ENCODE data around the gene INTS1.
A peak's percentile ranks its signal among the peaks of the same experiment; 100 is the strongest.
"Not testable (repeated sequence)": the region's sequence is repeated elsewhere in the genome, so short reads cannot be mapped to it uniquely, and the experiment has no call there.

Gene INTS1

DNA sequence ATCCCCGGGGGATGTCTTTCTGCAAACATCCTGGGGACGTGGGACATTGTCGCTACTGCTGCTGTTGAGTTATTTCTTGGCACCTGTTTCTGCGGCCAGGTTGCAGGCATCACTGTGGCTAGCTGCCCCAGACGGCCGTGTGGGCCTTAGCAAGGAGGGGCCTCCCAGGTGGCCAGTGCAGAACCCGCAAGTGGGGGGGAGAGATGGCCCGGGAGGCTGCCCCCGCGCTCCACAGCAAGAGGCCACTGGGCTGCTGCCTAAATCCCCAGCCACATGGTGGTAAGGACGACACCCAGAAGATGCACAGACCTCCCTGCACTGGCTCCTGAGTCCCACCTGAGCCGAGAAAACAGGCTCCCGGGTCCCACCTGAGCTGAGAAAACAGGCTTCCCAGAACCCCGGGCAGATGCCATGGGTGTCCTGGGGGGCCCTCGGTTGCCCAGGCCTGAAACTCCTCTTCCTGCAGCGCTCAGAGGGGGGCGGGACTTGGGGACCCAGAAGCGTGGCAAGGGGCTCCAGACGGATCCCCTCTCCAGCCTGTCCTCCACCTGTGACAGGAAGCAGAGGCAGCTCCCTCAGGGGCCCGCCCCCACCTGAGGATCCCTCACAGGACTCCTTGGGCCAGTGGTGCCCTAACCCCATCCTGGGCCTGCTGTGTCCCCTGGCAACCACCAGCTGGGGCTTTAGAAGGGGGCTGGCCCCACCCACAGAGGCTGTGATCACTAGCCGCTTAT lies 25.4 kb upstream of the INTS1 start:
- DNase-seq: no peak

DNA sequence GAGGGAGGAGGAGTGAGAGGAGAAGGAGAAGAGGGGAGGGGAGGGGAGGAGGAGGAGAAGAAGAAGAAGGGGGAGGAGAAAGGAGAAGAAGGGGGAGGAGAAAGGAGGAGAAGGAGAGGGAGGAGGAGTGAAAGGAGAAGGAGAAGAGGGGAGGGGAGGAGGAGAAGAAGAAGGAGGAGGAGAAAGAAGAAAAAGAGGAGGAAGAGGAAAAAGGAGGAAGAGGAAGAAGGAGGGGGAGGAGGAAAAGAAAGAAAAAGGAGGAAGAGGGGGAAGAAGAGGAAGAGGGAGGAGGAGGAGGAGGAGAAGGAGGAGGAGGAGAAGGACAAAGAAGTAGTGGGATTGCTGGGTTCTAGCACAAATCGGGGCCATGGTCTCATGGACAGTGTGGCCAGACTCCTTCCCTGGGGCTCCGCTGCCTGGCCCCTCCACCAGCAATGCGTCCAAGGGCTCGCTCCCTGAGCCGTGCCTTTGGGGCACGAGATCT lies 22.1 kb upstream of the INTS1 start:
- no peak for DNase-seq

DNA sequence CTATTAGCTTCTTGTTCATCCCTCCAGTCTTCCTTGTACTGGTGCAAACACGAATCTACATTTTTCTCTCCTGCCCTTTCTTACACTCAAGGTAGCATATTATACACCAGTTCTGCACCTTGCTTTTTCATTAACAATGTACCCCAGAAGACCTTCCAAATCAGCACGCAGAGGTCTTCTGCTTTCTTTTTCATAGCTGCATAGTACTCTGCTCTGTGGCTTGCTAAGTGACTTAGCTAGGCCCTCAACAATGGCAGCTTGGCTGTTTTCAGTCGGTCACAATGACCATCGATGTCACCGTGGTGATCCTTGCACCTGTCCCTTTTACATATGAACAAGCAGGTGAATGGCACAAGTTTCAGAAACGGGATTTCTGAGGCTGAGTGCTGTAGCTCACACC lies 21.2 kb upstream of the INTS1 start:
- DNase-seq: no peak

DNA sequence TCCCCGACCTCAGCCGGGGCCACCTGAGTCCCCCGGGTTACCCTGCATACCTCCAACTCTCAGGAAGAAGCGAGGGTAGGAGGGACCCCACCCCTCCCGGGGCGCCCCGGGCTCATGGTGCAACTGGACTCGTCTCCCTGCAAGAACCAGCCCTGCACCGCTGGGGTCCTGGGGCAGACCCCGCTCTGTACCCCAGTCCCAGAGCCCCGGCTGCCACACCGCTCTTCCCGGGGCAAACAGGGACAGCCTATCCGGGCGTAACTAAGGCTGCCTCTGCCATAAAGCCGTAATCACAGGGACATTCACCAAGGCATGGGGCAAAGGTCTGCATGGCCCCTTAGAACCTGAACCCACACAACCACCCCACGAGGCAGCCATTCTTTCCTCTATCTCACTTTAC lies 19.7 kb upstream of the INTS1 start:
- no peak for DNase-seq

DNA sequence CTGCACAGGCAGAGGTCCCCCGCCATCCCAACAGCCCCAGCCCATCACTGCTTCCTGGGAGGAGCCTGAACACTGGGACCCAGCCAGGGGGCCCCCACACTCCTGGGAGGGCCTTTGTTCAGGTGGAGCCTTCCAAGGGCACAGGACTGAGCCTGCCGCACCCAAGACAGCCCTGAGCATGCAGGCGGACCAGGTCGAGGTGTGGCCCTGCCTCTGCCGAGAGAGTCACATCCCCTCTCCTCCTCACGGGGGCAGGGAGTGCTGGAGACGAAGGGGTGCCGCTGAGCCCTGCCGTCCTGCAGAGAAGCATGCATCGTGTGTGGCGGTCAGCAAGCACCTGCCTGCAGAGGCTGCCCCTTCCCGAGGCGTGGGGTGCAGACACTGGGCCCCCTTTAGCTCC lies 19.0 kb upstream of the INTS1 start:
- DNase-seq: no peak

DNA sequence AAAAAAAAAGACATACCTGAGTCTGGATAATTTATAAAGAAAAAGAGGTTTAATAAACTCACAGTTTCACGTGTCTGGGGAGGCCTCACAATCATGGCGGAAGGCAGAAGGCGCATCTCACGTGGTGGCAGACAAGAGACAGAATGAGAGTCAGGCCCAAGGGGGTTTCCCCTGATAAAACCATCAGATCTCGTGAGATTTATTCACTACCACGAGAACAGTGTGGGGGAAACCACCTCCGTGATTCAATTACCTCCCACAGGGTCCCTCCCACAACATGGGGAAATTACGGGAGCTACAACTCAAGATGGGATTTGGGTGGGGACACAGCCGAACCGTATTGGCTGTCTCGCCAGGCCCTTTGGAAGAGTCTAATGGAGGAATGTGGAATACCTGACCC lies 17.3 kb upstream of the INTS1 start:
- no peak for DNase-seq

DNA sequence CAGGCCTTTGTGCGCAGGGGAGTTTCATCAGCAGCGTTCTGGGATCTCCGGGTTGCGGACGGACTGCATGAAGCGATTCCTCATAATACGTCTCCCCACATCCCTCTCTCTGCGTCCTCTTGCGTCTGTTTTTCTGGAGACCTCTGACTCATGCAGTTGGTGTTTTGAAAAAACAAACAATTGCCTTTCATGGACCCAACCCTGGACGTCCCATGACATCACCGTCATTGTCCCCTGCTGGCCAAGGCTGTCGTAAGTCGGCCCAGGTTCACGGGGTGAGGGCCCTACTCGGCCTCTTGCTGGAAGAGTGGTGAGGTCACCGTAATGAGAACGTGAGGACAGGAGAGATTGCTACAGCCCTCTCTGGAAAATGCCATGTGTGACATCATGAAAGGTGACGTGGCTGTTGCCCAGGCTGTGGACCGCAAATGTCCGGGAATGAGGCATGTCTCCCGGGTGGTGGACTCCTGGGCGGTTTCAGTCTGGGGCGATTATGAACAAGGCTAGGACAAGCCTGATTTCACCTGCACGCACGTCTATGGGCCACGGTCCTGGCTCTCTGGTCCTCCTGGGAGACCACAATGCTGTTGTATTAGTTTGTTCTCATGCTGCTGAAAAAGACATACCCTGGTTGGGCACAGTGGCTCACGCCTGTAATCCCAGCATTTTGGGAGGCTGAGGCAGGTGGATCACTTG lies 16.5 kb upstream of the INTS1 start:
- no peak for DNase-seq

DNA sequence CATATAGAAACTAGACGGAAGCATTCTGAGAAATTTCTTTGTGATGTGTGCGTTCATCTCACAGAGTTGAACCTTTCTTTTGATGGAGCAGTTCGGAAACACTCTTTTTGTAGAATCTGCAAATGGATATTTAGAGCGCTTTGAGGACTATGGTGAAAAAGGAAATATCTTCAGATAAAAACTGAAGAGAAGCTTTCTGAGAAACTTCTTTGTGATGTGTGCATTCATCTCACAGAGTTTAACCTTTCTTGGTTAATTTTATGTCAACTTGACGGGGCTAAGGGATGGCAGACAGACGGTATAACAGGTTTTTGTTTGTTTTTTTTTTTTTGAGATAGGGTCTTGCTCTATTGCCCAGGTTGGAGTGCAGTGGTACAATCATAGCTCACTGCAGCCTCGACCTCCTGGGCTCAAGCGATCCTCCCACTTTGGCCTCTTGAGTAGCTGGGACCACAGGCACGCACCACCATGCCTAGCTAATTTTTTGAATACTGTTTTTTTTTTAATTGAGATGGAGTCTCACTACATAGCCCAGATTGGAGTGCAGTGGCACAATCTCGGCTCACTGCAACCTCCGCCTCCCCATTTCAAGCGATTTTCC lies 15.2 kb upstream of the INTS1 start:
- DNase-seq: not testable (repeated sequence)

DNA sequence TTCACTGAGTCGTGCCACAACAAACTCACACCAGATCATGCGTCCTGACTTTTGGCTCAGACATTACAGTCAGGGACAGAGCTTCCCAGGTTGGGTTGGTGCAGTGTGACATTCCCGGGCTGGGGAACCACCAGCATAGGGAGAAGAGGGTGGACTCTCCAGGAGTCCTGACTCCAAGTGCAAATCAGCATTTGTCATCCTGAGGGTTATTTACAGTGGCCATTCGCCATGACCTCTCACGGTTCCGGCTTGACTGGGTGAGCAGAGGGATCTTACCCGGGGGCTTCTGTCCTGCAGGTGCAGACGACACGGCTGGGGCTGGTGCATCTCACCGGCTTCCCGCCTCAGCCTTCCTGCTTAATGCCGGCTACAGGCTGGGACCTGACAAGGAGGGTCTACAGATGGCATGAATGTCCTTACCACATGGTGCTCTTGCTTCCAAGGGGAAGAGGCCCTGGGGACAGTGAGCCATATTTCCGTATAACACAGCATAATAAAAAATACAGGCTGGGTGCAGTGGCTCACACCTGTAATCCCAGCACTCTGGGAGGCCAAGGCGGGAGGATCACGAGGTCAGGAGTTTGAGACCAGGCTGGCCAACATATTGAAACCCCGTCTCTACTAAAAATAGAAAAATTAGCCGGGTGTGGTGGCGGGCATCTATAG lies 12.5 kb upstream of the INTS1 start:
- no peak for DNase-seq

DNA sequence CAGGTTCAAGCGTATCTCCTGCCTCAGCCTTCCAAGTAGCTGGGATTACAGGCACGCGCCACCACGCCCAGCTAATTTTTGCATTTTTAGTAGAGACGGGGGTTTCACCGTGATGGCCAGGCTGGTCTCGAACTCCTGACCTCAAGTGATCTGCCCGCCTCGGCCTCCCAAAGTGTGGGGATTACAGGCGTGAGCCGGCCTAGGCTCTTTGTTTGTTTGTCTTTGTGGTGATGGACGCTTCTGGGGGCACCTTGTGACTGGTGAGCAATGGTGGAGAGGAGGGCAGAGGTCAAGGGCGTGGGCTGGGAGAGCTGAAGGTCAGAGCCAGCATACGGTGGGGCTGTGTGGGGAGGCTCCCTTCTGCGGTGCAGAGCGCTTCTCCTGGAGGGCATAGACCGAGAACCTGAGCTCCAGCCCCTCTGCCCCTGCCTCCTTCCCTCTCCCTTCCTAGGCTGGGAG lies 11.3 kb upstream of the INTS1 start:
- DNase-seq: not testable (repeated sequence)

DNA sequence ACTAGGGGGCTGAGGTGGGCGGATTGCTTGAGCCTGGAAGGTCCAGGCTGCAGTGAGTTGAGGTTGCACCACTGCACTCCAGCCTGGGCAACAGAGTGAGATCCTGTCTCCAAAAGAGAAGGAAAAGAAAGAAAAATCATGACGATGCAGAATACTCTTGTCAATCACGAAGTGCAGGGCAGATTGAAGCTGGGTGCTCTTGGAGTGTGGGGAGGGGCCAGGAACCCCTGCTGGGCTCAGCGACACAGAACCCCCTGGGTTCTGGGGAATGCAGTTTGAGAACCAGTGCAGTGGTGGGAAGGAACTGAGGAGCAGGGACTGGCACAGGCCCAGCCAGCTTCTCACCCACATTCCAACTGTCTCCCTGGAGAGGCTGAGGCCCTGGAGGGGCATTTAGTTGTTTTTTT lies 10.8 kb upstream of the INTS1 start:
- no peak for DNase-seq

DNA sequence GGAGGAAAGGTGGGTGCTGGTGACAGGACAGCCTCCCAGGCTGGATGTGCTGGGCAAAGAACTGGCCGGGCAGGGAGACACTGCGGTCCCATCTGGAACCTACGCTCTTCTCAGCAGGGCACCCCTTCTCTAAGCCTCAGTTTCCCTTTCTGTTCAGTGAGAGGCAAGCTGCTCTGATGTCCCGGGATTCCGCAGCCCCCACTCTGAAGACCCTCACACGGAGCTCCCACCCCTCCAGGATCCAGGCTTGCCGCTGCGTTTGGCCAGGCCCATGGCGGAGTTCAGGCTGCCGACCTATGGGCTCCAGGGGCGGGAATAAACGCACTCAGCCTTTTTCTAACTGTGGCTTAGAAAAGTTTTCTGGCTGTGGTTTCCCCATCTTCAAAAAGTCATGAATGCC lies 10.2 kb upstream of the INTS1 start:
- DNase-seq: no peak

DNA sequence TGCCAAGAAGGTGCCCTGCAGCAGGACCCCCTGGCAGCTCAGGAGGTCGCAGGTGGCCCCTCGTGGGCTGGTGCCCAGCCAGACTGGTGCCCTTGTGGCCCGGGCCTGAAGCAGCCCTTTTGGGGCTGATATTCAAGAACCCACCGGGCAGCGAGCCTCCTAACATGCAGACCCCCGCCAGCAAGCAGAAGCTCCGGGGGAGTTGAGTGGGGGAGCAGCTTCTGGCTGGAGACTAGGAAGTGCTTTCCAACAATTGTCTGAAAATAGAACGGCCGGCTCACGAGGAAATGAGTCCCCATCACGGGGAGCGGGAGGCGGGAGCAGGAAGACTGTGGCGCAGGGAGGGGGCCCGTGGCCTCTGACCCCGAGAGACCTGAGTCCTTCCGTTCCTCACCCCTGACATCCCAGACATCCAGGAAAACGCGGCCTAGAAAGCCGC lies 9.5 kb upstream of the INTS1 start:
- DNase-seq: no peak

DNA sequence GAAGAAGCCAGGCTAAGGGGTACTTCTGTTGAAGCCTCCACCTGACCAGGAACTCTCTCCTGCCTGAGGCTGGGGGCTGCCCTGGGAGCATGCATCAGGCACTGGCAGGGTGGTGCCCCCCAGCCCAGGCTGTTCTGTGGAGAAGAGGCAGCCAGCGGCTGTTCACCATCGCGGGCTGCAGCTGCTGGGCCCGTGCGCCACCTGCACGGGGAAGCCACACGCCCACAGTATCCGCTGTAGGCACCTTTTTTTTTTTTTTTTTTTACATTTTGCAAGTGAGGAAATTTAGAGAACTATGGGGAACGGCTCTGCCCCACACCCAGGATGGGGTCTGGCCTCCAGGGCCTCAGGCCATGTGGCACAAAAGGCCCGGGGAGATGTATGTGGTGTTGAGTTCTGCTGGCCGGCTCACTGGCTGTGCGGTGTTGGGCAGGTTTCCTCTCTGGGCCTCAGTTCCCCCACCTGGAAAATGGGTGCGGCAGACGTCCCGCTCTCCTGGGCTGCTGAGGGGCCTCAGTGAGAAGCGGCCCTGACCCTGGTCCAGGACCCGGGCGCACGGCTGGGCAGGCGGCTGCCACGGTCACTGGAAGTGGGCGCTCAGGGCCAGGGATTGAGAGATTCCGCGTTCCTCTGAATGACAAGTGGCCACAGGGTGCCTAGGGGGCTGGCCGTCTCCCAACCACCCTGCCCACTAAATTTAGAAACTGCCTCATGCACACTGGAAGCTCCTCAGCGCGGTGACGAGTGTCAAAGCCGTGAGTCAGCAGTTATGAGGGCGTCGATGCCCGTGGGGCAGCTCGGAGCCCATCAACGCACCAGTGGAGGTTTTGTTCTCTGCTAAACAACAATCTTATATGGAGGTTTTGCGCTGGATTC lies 8.8 kb upstream of the INTS1 start:
- no peak for DNase-seq

DNA sequence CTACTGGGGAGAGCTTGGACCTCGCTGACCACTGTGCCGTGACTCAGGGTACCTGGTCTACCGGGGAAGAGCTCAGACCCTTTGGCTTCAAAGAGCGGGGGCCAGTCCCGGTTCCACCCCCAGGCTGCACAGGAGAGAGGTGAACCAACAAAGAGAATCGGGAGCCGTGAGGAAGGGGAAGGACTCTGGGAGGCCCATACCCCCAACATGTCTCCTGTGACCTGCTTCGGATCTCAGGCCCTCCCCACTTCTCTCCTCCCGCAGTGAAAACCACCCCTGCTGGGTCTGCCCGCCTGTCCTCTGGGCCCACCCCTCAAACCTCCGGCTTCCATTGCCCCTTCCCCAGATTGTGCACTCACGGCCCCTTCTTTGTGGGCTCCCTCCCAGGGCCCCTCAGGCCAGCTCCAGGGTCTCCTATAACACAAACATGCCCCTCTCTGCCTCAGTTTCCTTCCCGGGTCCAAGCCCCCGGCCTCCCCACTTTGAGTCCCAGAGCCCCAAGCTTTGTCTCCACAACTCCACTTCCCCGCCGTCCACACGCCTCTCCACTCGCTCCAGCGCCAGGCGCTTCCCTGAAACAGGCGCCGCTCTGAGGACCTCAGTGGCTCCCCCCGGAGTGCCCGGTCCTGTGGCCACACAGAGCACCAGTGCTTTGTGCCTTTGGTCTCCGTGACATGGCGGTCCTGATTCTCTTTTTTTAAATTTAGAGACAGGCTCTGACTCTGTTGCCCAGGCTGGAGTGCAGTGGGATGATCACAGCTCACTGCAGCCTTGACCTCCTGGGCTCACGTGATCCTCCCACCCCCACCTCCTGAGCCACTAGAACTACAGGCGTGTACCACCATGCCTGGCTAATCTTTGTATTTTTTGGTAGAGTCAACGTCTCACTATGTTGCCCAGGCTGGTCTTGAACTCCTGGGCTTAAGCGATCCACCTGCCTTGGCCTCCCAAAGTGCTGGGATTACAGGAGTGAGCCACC lies 7.5 kb upstream of the INTS1 start:
- no peak for DNase-seq

DNA sequence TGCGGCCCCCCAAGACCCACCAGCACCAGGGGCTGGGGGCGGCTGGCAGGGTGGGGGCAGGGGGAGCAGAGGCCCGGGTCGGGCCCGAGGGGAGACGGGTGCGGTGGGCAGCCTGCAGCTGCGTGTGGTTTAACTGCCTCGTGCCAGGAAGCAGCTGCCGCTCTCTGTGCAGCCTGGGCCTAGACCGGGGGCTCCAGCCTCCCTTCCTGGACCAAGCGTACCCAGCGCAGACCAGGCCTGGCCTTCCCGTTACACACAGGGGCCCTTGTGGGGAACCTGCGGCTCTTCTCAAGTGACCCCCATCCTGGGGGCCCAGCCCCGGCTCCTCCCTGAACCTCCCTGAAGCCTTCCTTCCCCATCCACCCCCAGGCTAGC lies 6.6 kb upstream of the INTS1 start:
- DNase-seq: no peak

DNA sequence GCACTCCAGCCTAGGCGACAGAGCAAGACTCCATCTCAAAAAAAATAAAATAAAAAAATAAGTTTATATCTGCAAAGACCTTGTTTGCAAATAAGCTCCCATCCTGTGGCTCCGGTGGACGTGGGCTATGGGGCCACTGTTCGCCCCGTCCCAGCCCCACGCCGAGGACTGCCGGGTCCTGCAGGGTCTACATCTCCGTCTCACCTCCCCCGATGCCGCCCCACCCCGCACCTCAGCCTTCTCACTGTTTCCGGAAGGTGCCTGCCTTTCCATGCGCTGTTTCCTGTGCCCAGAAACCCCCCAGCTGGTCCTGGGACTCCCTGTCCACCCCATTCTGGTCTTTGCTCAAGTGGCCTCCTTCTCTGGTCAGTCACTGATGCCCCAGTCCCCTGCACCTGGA lies 5.0 kb upstream of the INTS1 start:
- DNase-seq: no peak

DNA sequence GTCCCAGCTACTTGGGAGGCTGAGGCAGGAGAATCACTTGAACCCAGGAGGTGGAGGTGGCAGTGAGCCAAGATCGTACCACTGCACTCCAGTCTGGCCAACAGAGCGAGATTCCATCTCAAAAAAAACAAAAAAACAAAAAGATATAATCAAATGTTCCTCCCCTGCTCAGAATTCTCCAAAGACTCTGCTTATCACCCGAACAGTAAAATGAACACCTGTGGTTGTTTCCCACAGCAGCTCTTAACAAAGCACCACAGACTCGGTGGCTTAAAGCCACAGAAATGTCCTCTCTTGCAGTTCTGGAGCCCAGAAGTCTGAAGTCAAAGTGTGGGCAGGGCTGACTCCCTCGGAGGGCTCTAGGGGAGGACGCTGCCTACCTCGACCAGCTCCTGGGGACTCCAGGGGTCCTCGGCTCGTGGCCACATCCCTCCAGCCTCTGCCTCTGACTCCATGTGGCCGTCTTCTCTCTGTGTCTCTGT lies 4.1 kb upstream of the INTS1 start:
- no peak for DNase-seq

DNA sequence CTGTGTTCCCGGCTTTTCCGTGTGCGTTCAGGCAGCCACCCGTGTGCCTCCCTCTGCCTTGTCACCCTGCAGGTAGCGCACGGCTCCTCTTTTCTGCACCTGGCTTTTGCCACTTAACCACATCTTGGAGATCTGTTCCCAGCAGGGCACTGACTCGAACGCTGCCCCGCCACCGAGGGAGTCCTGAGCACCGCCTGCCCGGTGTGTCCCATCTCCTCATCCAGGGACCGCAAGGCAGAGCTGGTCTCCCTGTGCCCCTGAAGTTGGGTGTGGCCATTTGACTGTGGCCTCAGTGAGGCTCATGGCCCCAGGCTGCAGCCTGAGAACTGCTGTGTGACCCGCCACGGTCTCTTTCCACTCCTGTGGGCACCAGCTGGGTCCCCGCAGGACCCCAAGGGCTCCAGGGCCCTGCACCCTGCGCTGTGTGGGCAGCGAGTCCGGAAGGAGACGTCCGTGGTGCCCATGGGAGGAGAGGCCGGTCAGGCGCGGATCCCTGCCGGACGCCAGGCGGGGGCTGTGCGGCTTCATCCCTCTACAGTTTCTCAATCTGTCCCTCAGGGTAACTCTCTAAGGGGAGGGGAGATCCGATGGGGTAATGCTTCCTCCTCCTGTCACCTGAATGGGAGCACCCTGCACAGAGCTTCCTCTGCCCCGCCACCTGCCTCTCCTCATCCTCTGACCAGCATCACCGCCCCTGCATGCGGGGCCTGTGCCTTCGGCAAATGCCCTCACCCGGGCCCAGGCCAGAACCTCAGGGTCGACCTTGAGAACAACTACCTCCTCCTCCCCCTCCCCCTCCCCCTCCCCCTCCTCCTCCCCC lies 1.8 kb upstream of the INTS1 start:
- DNase-seq: peak; percentile 29

DNA sequence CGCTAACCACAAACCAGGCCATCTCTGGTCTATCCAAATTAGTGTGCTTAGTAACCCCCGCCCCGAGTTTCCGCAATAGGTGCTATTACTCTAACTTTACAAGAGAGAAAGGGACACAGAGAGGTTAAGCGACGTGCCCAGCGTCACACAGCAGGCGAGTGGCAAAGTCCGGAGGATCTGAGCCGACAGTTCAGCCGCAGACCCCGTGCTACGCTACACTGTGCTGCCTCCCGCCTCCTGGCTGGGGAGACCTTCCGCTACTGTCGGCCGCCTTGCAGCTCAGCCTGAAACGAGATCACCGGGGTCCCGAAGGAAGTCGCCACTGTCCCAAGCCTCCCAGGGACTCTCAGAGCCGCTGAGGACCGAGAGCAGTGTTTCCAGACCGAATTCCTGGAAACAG lies 799 bp downstream of the INTS1 start:
- DNase-seq: no peak

Data from retina (tissue), 1 donor.